Subcutaneous adipose tissue (tissue), 4 donors: ENCODE results near the gene HIF1A. TPM values are rescaled to one million over a fixed set of nuclear protein-coding genes. Genes with fewer than 3 reads are reported as not detected.

Source experiments
- total RNA-seq, 4 donors: library from RNA; depleted of rRNA; stranded (reverse); fragments of >200 nt; gene quantifications; one replicate each; pipeline ENCODE4 v1.1.0, GENCODE V29; 2016
- TF ChIP-seq, protein P1 (sequence below): fragments of 450-650 bp; IDR thresholded peaks from one replicate; pipeline ENCODE4 v1.5.1; 2016; ENCODE audit warnings: low read depth, mild to moderate bottlenecking, control low read depth, antibody characterized with exemption, moderate library complexity

The HIF1A gene
- total RNA-seq, 4 donors from 2014 or later: 53.1 to 253 (median 98.6) TPM

GRCh38 chr14:61744238-61744637, 48.9 kb downstream of the HIF1A start:
- TF ChIP-seq, protein P1, sequence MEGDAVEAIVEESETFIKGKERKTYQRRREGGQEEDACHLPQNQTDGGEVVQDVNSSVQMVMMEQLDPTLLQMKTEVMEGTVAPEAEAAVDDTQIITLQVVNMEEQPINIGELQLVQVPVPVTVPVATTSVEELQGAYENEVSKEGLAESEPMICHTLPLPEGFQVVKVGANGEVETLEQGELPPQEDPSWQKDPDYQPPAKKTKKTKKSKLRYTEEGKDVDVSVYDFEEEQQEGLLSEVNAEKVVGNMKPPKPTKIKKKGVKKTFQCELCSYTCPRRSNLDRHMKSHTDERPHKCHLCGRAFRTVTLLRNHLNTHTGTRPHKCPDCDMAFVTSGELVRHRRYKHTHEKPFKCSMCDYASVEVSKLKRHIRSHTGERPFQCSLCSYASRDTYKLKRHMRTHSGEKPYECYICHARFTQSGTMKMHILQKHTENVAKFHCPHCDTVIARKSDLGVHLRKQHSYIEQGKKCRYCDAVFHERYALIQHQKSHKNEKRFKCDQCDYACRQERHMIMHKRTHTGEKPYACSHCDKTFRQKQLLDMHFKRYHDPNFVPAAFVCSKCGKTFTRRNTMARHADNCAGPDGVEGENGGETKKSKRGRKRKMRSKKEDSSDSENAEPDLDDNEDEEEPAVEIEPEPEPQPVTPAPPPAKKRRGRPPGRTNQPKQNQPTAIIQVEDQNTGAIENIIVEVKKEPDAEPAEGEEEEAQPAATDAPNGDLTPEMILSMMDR: no peak

- TF ChIP-seq, protein P1: no peak
These were observed 51.6 kb downstream of the HIF1A start for GRCh38 chr14:61746881-61747280.

GRCh38 chr14:61747342-61747741, 52.0 kb downstream of the HIF1A start:
- TF ChIP-seq, protein P1: no peak

DNA sequence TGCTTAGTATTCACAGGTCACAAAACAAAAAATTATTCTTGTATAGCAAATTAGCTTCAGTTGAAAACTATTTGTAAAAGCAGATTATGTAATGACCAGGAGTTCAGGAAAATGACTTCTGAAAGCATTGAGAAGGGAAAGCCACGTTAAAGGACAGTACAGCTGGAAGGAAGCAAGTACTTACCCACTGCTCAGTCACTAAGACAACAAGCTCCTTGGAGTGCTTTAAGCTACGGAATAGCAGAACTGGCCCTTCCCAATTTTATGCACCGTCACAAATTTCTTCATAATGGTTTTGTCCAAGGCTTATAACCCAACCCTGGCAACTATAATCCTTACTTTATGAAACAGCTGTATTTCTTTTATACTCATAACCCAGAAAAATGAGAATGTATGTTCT, 54.0 kb downstream of the HIF1A start:
- TF ChIP-seq, protein P1: no peak

- TF ChIP-seq, protein P1: no peak
These were observed 54.6 kb downstream of the HIF1A start for GRCh38 chr14:61749867-61750266.

- TF ChIP-seq, protein P1: no peak
These were observed 55.6 kb downstream of the HIF1A start for GRCh38 chr14:61750708-61751474.

DNA sequence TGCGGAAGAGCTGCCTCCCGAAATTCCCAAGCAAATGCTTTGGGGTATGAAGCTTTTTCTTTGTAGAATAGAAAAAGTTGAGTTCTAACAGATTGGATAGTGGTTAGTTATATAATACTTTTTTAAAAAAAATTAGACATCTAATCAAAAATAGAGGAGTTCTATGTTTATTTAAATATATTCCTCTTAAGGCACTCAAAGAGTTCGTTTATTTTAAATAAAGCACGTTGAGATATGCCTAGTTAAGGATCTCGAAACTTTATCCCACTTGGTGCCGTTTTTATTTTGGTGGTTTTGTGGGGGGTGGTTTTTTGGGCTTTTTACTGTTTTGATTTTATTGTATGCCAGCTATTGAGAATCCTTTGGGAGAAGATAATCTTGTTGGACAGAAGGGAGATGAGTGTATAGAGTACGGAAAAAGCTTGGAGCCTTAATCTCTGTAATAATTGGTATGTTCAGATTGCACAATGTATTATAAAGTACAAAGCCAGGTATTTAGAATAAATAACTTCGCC, 56.2 kb downstream of the HIF1A start:
- TF ChIP-seq, protein P1: no peak
